ENCODE results near the gene C14orf132.

C14orf132 gene

GRCh38 chr14:96091149-96091693 lies 52.1 kb downstream of the C14orf132 start:
- TF ChIP-seq TAF1 (IDR thresholded peaks at IDR 0.05; ENCODE audit: borderline replicate concordance, insufficient read depth, low read length) (no peak), SIN3A (IDR thresholded peaks at IDR 0.05; ENCODE audit: borderline replicate concordance, insufficient read depth, low read length) (no peak), FOXP2 (optimal IDR thresholded peaks at IDR 0.05; ENCODE audit: borderline replicate concordance, extremely low read depth, extremely low read length, insufficient read depth) (no peak), REST (IDR thresholded peaks at IDR 0.05; ENCODE audit: insufficient read depth in 1 of 2, low read depth in 2 of 2, low read length in 2 of 2) (no peak), POLR2AphosphoS5 (IDR thresholded peaks at IDR 0.05; ENCODE audit: low read depth, low read length) (no peak)

GRCh38 chr14:96091941-96092411 lies 52.8 kb downstream of the C14orf132 start:
- TF ChIP-seq TAF1 (IDR thresholded peaks at IDR 0.05; ENCODE audit: borderline replicate concordance, insufficient read depth, low read length) (no peak), SIN3A (IDR thresholded peaks at IDR 0.05; ENCODE audit: borderline replicate concordance, insufficient read depth, low read length) (no peak), POLR2AphosphoS5 (IDR thresholded peaks at IDR 0.05; ENCODE audit: low read depth, low read length) (no peak), FOXP2 (optimal IDR thresholded peaks at IDR 0.05; ENCODE audit: borderline replicate concordance, extremely low read depth, extremely low read length, insufficient read depth) (no peak), REST (IDR thresholded peaks at IDR 0.05; ENCODE audit: insufficient read depth in 1 of 2, low read depth in 2 of 2, low read length in 2 of 2) (no peak)

GRCh38 chr14:96092936-96093335 lies 53.8 kb downstream of the C14orf132 start:
- TF ChIP-seq SIN3A (IDR thresholded peaks at IDR 0.05; ENCODE audit: borderline replicate concordance, insufficient read depth, low read length) = no peak
- TF ChIP-seq POLR2AphosphoS5 (IDR thresholded peaks at IDR 0.05; ENCODE audit: low read depth, low read length) = no peak
- TF ChIP-seq FOXP2 (optimal IDR thresholded peaks at IDR 0.05; ENCODE audit: borderline replicate concordance, extremely low read depth, extremely low read length, insufficient read depth) = no peak
- TF ChIP-seq REST (IDR thresholded peaks at IDR 0.05; ENCODE audit: insufficient read depth in 1 of 2, low read depth in 2 of 2, low read length in 2 of 2) = no peak
- TF ChIP-seq TAF1 (IDR thresholded peaks at IDR 0.05; ENCODE audit: borderline replicate concordance, insufficient read depth, low read length) = no peak

- TF ChIP-seq SIN3A (IDR thresholded peaks at IDR 0.05; ENCODE audit: borderline replicate concordance, insufficient read depth, low read length) = no peak
- TF ChIP-seq REST (IDR thresholded peaks at IDR 0.05; ENCODE audit: insufficient read depth in 1 of 2, low read depth in 2 of 2, low read length in 2 of 2) = no peak
- TF ChIP-seq FOXP2 (optimal IDR thresholded peaks at IDR 0.05; ENCODE audit: borderline replicate concordance, extremely low read depth, extremely low read length, insufficient read depth) = no peak
Observed at GRCh38 chr14:96094211-96094610, 55.0 kb downstream of the C14orf132 start.

- TF ChIP-seq SIN3A (IDR thresholded peaks at IDR 0.05; ENCODE audit: borderline replicate concordance, insufficient read depth, low read length) (no peak), TAF1 (IDR thresholded peaks at IDR 0.05; ENCODE audit: borderline replicate concordance, insufficient read depth, low read length) (no peak), POLR2AphosphoS5 (IDR thresholded peaks at IDR 0.05; ENCODE audit: low read depth, low read length) (no peak), FOXP2 (optimal IDR thresholded peaks at IDR 0.05; ENCODE audit: borderline replicate concordance, extremely low read depth, extremely low read length, insufficient read depth) (no peak), REST (IDR thresholded peaks at IDR 0.05; ENCODE audit: insufficient read depth in 1 of 2, low read depth in 2 of 2, low read length in 2 of 2) (no peak)
Observed at GRCh38 chr14:96094656-96095055, 55.5 kb downstream of the C14orf132 start.
